Ishikawa (cell line): ENCODE data around the gene PRR13.

Source experiments
- CEBPB ChIP-seq: IDR thresholded peaks from 2 replicates; pipeline ENCODE4 v1.6.1; 2012
- EP300 ChIP-seq: IDR thresholded peaks from 2 replicates; pipeline ENCODE4 v1.6.1; 2012; ENCODE audit warnings: borderline replicate concordance
- FOXM1 ChIP-seq: IDR thresholded peaks from 2 replicates; pipeline ENCODE4 v1.6.1; 2012; ENCODE audit warnings: low read depth, borderline replicate concordance
- TAF1 ChIP-seq: IDR thresholded peaks from 2 replicates; pipeline ENCODE4 v1.6.1; 2012; ENCODE audit warnings: low read depth, mild to moderate bottlenecking
- TCF12 ChIP-seq: IDR thresholded peaks from 2 replicates; pipeline ENCODE4 v1.6.1; 2012; ENCODE audit warnings: low read depth
- YY1 ChIP-seq: IDR thresholded peaks from 2 replicates; pipeline ENCODE4 v1.6.1; 2012; ENCODE audit warnings: low read depth
- ZBTB7A ChIP-seq: IDR thresholded peaks from 2 replicates; pipeline ENCODE4 v1.6.1; 2012; ENCODE audit warnings: low read depth

- no peak for TF ChIP-seq YY1
- no peak for TF ChIP-seq FOXM1
- TF ChIP-seq TAF1, result no peak
- TF ChIP-seq ZBTB7A, result no peak
- no peak for TF ChIP-seq TCF12
- no peak for TF ChIP-seq EP300
- TF ChIP-seq CEBPB, result no peak
Observed at GRCh38 chr12:53461059-53461458, 19.5 kb downstream of the PRR13 start.
